Upper lobe of left lung (tissue), 4 donors: ENCODE results near the gene GSTM4.
"Not testable (repeated sequence)": the region's sequence is repeated elsewhere in the genome, so short reads cannot be mapped to it uniquely, and the experiment has no call there.

Experiments used
- EP300 ChIP-seq, 4 donors: sonication (generic); formaldehyde crosslinking; IDR thresholded peaks; one replicate each; pipeline ENCODE4 v1.5.1; 2017; ENCODE audit warnings: antibody characterized with exemption in 4 of 4, control low read depth in 2 of 4
- POLR2A ChIP-seq, 4 donors: fragments of 450-650 bp; IDR thresholded peaks; one replicate each; pipeline ENCODE4 v1.5.1; 2016 to 2017; ENCODE audit warnings: antibody characterized with exemption in 4 of 4, mild to moderate bottlenecking in 2 of 4
- POLR2AphosphoS5 ChIP-seq, 2 donors: sonication (generic); formaldehyde crosslinking; IDR thresholded peaks; one replicate each; pipeline ENCODE4 v1.5.1; 2017; ENCODE audit warnings: antibody characterized with exemption in 2 of 2
- TF ChIP-seq, protein P1 (sequence below), 6 experiments: fragments of 450-650 bp in 4 of 6; fragments of 200-600 bp in 2 of 6; sonication (generic) in 2 of 6; IDR thresholded peaks; one replicate each; pipeline ENCODE4 v1.5.1; 2016 to 2019; ENCODE audit warnings: antibody characterized with exemption in 6 of 6

DNA sequence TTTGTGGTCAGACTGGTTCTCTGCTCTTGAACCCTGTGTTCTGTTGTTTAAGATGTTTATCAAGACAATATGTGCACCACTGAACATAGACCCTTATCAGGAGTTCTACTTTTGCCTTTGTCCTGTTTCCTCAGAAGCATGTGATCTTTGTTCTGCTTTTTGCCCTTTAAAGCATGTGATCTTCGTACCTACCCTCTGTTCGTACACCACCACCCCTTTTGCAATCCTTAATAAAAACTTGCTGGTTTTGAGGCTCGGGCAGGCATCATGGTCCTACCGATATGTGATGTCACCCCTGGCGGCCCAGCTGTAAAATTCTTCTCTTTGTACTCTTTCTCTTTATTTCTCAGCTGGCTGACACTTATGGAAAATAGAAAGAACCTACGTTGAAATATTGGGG lies 28.9 kb downstream of the GSTM4 start:
- TF ChIP-seq POLR2A, POLR2AphosphoS5, EP300 (IDR thresholded peaks at IDR 0.05): not testable (repeated sequence)
- TF ChIP-seq, protein P1, sequence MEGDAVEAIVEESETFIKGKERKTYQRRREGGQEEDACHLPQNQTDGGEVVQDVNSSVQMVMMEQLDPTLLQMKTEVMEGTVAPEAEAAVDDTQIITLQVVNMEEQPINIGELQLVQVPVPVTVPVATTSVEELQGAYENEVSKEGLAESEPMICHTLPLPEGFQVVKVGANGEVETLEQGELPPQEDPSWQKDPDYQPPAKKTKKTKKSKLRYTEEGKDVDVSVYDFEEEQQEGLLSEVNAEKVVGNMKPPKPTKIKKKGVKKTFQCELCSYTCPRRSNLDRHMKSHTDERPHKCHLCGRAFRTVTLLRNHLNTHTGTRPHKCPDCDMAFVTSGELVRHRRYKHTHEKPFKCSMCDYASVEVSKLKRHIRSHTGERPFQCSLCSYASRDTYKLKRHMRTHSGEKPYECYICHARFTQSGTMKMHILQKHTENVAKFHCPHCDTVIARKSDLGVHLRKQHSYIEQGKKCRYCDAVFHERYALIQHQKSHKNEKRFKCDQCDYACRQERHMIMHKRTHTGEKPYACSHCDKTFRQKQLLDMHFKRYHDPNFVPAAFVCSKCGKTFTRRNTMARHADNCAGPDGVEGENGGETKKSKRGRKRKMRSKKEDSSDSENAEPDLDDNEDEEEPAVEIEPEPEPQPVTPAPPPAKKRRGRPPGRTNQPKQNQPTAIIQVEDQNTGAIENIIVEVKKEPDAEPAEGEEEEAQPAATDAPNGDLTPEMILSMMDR (IDR thresholded peaks at IDR 0.05) = not testable (repeated sequence)
